Endodermal cell (in vitro differentiated cells): ENCODE data around the gene CRYAB. TPM values are rescaled to one million over a fixed set of nuclear protein-coding genes. Genes with fewer than 3 reads are reported as not detected.
"Not testable (repeated sequence)": the region's sequence is repeated elsewhere in the genome, so short reads cannot be mapped to it uniquely, and the experiment has no call there.

Experiments
- DNase-seq: peaks from one replicate; pipeline ENCODE4 v3.0.0-alpha.2; 2017
- H3K27ac ChIP-seq: 2 replicates; pipeline ENCODE4 v1.5.1; 2013; ENCODE audit warnings: mild to moderate bottlenecking, low read depth, low read length, moderate library complexity
- H3K27me3 ChIP-seq: 2 replicates; pipeline ENCODE4 v1.6.1; 2013; ENCODE audit warnings: mild to moderate bottlenecking, low read length, moderate library complexity; ENCODE audit not compliant: insufficient read depth, control insufficient read depth, poor library complexity, severe bottlenecking
- H3K36me3 ChIP-seq: 2 replicates; pipeline ENCODE4 v1.7.0; 2013; ENCODE audit warnings: mild to moderate bottlenecking, low read length, moderate library complexity; ENCODE audit not compliant: control insufficient read depth, insufficient read depth
- H3K4me1 ChIP-seq: one replicate; pipeline ENCODE4 v1.7.0; 2013; ENCODE audit warnings: low read length; ENCODE audit not compliant: control insufficient read depth, insufficient read depth
- H3K4me3 ChIP-seq: 2 replicates; pipeline ENCODE4 v1.5.1; 2013; ENCODE audit warnings: mild to moderate bottlenecking, low read length, moderate library complexity
- H3K9ac ChIP-seq: 2 replicates; pipeline ENCODE4 v1.6.1; 2013; ENCODE audit warnings: mild to moderate bottlenecking, low read length, moderate library complexity; ENCODE audit not compliant: poor library complexity, severe bottlenecking; ENCODE audit errors: extremely low read depth
- H3K9me3 ChIP-seq: 2 replicates; pipeline ENCODE4 v1.6.1; 2013; ENCODE audit warnings: mild to moderate bottlenecking, low read length, moderate library complexity; ENCODE audit not compliant: control insufficient read depth
- H3K27ac Mint-ChIP-seq: 2 replicates; pipeline ENCODE4 v1.8.0; 2020; ENCODE audit warnings: mixed read lengths
- H3K27me3 Mint-ChIP-seq: 2 replicates; pipeline ENCODE4 v1.8.0; 2021; ENCODE audit warnings: mild to moderate bottlenecking, mixed read lengths; ENCODE audit not compliant: insufficient read depth
- H3K36me3 Mint-ChIP-seq: 2 replicates; pipeline ENCODE4 v1.8.0; 2020; ENCODE audit warnings: low read depth, mixed read lengths
- H3K4me1 Mint-ChIP-seq: 2 replicates; pipeline ENCODE4 v1.8.0; 2020; ENCODE audit warnings: mixed read lengths
- H3K4me3 Mint-ChIP-seq: 2 replicates; pipeline ENCODE4 v1.8.0; 2020; ENCODE audit warnings: mild to moderate bottlenecking, moderate library complexity, mixed read lengths
- H3K9me3 Mint-ChIP-seq: 2 replicates; pipeline ENCODE4 v1.8.0; 2020; ENCODE audit warnings: mild to moderate bottlenecking, mixed read lengths
- WGBS, 2 experiments: methylation state at CpG; one replicate each; pipeline versions ENCODE4 v1.1.5 to v1.1.7; 2013; ENCODE audit warnings: missing lambda C conversion rate in 2 of 2, mixed read lengths in 1 of 2; ENCODE audit not compliant: insufficient coverage in 1 of 2, insufficient read length in 1 of 2; 5-methylcytosine and 5-hydroxymethylcytosine counted together
- total RNA-seq, 2 donors: library from RNA; stranded (reverse); fragmentation: NEBNext Ultra II Directional in 1 of 2; extraction: Animal tissue kit (Norgen Biotek cat#: 25700) in 1 of 2; gene quantifications; 2 replicates in 1 of 2; 3 replicates in 1 of 2; pipeline ENCODE4 v1.2.1, GENCODE V29; 2021
- TF ChIP-seq, protein P1 (sequence below): fragments of 200-600 bp; sonication (generic); conservative IDR thresholded peaks from 2 replicates; pipeline ENCODE4 v1.5.0; 2021; ENCODE audit warnings: antibody characterized with exemption, mild to moderate bottlenecking

Gene CRYAB
- total RNA-seq, 2 donors from 2014 or later: 0.84 to 4.4 TPM

DNA sequence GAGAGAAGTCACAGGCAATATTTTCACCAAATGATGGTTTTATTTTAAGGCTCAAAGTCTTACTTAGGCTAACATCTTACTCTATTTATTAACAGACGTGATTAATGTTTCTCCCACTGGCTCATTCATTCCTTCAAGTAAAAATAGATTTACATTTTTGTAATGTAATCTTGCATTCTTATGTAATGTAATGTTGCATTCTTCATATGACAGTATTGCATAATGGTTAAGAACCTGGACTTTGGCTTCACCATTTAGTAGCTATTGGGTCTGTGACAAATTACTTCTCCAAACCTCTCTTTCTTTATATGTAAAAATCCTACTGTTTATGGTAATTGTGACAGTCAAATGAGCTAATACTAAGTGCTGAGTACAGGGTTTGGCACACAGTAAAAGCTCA lies 22.3 kb upstream of the CRYAB start:
- Mint-ChIP-seq H3K36me3 (no peaks in the 10 kb centered on the region), H3K4me1 (peaks cover 14% of the 10 kb centered on the region), H3K9me3 (no peaks in the 10 kb centered on the region), H3K27me3 (no peaks in the 10 kb centered on the region), H3K4me3 (no peak overlapping the region), H3K27ac (no peak overlapping the region)
- no peaks in the 10 kb centered on the region for H3K9me3 ChIP-seq
- peaks cover 7% of the 10 kb centered on the region for H3K4me1 ChIP-seq
- 100% methylated on average over 1 of the region's 1 CpG; no CpG with 5 or more reads in 1 of the 2 experiments for WGBS, 2 experiments
- no peaks in the 10 kb centered on the region for H3K27me3 ChIP-seq
- H3K4me3 ChIP-seq: no peak overlapping the region
- no peak for DNase-seq
- TF ChIP-seq, protein P1, sequence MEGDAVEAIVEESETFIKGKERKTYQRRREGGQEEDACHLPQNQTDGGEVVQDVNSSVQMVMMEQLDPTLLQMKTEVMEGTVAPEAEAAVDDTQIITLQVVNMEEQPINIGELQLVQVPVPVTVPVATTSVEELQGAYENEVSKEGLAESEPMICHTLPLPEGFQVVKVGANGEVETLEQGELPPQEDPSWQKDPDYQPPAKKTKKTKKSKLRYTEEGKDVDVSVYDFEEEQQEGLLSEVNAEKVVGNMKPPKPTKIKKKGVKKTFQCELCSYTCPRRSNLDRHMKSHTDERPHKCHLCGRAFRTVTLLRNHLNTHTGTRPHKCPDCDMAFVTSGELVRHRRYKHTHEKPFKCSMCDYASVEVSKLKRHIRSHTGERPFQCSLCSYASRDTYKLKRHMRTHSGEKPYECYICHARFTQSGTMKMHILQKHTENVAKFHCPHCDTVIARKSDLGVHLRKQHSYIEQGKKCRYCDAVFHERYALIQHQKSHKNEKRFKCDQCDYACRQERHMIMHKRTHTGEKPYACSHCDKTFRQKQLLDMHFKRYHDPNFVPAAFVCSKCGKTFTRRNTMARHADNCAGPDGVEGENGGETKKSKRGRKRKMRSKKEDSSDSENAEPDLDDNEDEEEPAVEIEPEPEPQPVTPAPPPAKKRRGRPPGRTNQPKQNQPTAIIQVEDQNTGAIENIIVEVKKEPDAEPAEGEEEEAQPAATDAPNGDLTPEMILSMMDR: no peak
- no peak overlapping the region for H3K27ac ChIP-seq
- H3K9ac ChIP-seq: no peak overlapping the region
- H3K36me3 ChIP-seq: no peaks in the 10 kb centered on the region

DNA sequence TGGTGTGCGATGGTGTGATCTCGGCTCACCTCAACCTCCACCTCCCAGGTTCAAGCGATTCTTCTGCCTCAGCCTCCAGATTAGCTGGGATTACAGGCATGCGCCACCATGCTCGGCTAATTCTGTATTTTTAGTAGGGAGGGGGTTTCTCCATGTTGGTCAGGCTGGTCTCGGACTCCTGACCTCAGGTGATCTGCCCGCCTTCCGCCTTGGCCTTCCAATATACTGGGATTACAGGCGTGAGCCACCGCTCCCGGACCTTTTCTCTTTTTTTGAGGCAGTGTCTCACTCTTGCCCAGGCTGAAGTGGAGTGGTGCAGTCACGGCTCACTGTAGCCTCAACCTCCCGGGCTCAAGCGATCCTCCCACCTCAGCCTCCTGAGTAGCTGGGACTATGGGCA lies 21.6 kb upstream of the CRYAB start:
- not testable (repeated sequence) for H3K4me1 ChIP-seq, H3K36me3 ChIP-seq, H3K27ac ChIP-seq, H3K4me3 Mint-ChIP-seq, H3K27me3 Mint-ChIP-seq, H3K36me3 Mint-ChIP-seq, H3K4me3 ChIP-seq, H3K9me3 Mint-ChIP-seq, H3K9ac ChIP-seq, H3K9me3 ChIP-seq, H3K27ac Mint-ChIP-seq, H3K27me3 ChIP-seq, H3K4me1 Mint-ChIP-seq
- peak; percentile 25 for DNase-seq
- 89 to 94% methylated on average over 11 to 14 of the region's 14 CpGs for WGBS, 2 experiments

DNA sequence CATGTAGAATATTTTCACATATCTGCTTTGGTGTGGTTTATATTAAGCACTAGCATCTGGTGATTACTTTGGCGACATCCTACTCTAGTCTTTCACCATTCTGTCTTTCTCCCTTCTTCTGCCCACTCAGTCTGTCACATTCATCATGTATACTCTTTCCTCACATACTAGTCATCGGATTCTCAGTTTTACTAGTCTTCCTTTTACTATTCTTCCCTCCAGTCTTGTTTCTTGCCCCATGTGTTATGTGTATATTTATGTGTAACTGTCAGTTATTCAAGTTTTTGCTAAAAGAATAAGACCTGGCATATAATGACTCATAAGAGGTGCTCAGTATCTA lies 21.0 kb upstream of the CRYAB start:
- WGBS, 2 experiments: 87 to 100% methylated on average over 1 to 2 of the region's 2 CpGs
- Mint-ChIP-seq H3K27ac (no peak overlapping the region), H3K4me1 (peaks cover 2% of the 10 kb centered on the region), H3K4me3 (no peak overlapping the region), H3K36me3 (no peaks in the 10 kb centered on the region), H3K27me3 (no peaks in the 10 kb centered on the region), H3K9me3 (no peaks in the 10 kb centered on the region)
- Histone ChIP-seq H3K4me1 (peaks cover 2% of the 10 kb centered on the region), H3K27ac (no peak overlapping the region), H3K36me3 (no peaks in the 10 kb centered on the region), H3K27me3 (no peaks in the 10 kb centered on the region), H3K9me3 (no peaks in the 10 kb centered on the region), H3K4me3 (no peak overlapping the region), H3K9ac (no peak overlapping the region)
- TF ChIP-seq, protein P1: no peak
- DNase-seq: no peak

DNA sequence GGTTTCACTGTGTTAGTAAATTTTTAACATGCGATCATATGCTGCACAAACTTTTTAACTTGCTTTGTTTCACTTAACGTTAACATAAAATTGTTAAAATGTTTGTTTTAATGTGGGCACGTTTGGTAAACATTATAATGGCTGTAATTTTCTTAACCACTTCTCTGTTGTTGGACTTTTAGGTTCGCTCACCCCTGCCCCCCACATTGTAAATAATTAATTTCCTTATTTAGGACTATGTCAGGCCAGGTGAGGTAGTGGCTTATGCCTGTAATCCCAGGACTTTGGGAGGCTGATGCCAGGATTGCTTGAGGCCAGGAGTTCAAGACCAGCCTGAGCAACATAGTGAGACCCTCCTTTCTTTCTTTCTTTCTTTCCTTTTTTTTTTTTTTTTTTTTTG lies 18.9 kb upstream of the CRYAB start:
- TF ChIP-seq, protein P1: no peak
- no peaks in the 10 kb centered on the region for H3K27me3 ChIP-seq
- no peaks in the 10 kb centered on the region for H3K4me1 ChIP-seq
- peak; percentile 13 for DNase-seq
- H3K4me3 ChIP-seq: no peak overlapping the region
- no peak overlapping the region for H3K4me3 Mint-ChIP-seq
- H3K36me3 ChIP-seq: no peaks in the 10 kb centered on the region
- no peaks in the 10 kb centered on the region for H3K9me3 Mint-ChIP-seq
- no peaks in the 10 kb centered on the region for H3K9me3 ChIP-seq
- 81 to 94% methylated on average over 3 to 4 of the region's 4 CpGs for WGBS, 2 experiments
- H3K9ac ChIP-seq: no peak overlapping the region
- no peak overlapping the region for H3K27ac Mint-ChIP-seq
- H3K27me3 Mint-ChIP-seq: no peaks in the 10 kb centered on the region
- no peaks in the 10 kb centered on the region for H3K36me3 Mint-ChIP-seq
- H3K27ac ChIP-seq: no peak overlapping the region
- peaks cover 13% of the 10 kb centered on the region for H3K4me1 Mint-ChIP-seq
